Activated naive CD4-positive, alpha-beta T cell treated with anti-CD3 and anti-CD28 coated beads, Interleukin-2, amount 50 U/mL, for 16 hours (primary cell): ENCODE measurements around the gene C14orf119.
A peak's percentile ranks its signal among the peaks of the same experiment; 100 is the strongest.

Experiments
- DNase-seq: peaks from one replicate; pipeline ENCODE4 v3.0.0-alpha.2; 2020

The C14orf119 gene, protein sequence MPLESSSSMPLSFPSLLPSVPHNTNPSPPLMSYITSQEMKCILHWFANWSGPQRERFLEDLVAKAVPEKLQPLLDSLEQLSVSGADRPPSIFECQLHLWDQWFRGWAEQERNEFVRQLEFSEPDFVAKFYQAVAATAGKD

DNA sequence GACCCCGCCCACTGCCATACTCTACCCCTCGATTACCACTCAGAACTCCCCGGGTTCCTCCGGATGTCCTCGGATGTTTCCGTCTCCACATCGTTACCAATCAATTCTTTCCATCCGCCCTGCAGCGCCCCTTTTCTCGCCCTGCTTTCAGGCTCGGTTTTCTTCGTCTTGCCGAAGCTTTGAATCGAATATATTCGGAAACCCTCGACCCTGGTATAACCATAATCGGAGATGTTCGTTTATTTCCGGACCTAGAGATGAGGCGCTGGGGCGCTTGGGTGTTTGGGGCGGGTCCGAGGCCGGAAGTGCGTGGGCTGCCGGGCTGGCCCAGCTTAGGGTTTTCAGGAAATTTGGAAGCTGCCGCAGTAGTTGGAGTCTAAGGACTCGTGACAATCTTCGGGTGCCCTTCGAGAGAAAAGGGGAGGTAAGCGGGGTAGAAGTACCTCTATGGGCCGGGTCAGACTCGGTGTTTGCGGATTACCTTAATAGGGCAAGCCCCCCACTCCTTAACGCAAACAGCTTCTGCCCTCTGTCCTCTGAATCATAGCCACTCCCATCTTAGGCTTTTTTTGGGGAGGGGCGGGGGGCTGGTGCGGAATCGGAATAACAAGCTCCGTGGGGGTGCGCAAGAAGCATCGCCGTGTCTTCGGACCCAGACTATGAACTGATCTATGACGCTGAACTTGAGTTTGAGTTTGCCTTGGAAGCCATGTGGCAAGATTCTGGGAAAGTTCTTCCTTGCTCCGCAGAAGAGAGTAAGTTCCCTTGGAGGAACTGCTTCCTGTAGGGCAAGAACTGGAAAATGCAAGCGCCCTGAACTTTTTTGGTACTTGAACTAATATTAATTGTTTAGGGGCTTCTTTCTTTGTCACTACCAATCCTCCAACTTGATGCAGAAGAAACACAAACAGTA, at the start of gene C14orf119:
Gene C14orf119, plus strand, starts transcription at position 310 of the 913 bp plus-strand sequence. CDS start 2,154 bp downstream, outside the sequence.
- peak; percentile 99 for DNase-seq

DNA sequence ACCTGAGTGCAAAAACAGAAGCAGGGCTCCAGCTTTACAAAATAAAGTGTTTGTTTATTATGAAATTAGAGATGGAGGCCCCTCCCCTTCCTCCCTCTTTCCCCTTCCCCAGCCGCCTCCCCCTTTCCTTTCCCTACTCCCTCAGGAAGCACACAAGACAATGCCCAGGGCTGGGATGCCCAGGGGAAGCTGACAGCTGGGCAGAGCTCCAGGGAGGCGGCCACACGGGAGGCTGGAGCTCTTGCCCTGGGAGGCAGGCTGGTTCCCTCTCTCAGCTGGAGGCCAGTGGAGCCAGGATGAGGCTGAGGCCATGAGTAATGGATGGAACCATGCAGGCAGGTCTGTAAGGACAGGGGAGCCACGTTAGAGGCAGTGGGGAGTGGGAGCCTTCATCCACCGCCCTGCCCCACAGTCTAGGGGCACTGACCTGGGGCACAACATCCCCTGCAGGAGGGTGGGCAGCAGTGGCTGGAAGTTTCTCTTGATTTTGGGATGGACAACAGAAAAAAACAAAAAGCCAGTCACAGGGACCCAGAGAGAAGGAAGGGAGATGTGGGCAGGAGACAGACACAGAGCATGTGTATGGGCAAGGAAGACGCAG, 48.2 kb upstream of the C14orf119 start:
- DNase-seq, result no peak

DNA sequence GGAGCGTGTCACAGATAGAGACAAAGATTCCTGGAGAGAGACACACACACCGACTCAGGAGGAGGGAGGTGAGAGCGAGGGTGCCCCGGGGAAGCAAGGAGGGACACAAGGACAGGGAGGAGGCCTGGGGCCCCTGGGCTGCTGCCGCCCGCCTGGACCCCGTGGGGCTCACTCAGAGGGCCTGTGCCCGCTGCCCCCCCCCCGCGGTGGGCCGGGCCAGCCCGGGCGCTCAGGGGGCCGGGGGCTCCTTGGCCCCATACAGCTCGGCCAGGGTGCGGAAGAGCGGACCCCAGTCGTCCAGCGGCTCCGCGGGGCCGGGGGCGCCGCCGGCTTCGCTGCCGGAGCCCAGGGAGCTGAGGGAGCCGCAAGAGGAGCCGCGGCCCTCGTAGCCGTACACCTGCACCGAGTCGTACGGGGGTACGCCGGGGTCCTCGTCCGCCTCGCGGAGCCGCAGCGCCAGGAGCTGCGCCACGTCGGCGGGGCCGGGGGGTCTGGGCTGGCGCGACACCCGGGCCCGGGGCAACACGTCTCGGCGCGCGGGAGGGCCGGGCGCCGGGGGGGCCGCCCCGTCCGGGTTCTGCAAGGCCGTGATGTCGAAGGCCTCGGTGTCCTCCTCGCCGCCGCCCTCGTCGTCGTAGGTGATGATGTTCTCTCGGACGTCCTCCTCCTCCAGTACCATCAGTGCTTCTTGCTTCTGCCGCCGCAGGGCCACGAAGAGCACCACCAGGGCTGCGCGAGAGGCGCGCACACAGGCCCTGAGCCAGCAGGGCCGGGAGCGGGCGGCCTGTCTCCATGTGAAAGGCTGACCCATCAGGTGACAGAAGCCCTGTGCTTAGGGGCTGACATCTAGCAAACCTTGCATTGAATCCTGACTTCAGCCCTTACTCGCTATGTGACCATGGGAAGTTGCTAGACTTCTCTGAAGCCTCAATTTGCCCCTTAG, 47.3 kb upstream of the C14orf119 start:
- DNase-seq, result no peak

DNA sequence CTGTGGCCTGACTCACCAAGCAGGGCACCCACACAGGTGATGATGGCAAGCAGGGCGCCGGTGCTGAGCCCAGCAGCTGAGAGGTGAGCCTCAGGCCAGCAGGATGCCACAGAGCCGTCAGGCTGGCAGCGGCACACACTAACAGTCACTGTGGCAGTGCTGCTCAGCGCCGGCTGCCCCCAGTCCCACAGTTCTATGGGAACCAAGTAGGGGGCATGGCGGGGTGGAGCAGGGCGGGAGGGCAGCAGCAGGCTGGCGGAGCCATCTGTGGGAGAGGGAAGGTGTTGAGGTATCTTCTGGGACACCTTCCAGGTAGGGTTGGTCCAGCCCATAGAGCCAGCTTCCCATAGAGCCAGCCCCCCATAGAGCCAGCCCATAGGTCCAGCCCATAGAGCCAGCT, 46.3 kb upstream of the C14orf119 start:
- DNase-seq, result no peak

DNA sequence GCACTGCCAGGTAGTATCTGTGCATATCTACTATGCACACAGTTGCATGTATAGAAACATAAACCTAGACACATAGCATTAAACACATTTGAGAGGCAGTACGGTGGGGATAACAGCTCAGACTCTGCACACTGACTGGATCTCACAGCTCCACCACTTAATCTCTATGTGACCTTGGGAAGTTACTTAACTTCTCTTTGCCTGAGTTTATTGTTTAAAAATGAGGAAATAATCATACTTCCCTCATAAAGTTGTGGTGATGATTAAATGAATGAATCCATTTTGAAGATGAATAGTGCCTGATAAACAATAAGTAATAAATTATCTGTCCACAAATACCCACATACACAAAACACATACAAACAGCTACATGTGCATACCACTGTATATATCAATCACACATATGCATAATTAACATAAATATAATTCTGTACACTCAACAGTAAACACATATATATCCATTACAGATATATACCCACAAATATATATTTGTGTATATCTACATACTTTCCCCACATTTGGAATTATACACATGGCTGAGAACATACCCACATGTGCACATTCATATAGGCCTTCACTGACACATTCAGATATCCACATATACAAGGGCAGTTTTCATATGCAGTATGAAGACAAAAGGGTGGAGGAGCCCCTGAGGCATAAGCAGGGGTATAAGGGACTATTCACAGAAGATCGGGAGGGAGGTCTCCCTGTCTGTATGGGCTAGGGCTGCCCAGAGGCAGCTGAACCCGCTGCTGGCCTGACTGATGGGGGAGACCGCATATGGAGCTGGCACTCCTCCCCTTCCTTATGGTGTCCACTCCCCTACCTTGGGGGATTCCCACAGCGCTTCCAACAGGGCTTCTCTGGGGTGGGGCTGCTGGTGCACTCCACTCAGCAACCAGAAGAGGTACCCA, 43.9 kb upstream of the C14orf119 start:
- no peak for DNase-seq

DNA sequence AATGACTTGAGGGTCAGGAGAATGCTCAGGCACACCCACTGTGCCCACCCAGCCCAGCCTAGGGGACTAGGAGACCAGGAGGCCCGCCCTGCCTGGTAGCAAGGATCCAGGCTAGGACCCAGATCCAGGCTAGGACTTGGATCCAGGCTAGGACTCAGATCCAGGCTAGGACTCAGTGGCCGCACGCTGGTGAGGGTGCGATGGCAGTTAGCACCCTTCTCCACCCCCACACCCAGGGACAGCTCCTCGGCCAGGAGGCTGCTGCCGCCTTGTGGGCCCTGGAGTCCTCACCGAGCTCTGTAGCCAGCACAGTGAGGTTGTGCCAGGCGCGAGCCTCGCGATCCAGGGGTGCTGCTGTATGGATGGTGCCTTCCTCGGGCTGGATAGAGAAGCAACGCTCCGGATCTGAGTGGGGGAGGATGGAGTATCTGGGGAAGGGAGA, 43.1 kb upstream of the C14orf119 start:
- no peak for DNase-seq

DNA sequence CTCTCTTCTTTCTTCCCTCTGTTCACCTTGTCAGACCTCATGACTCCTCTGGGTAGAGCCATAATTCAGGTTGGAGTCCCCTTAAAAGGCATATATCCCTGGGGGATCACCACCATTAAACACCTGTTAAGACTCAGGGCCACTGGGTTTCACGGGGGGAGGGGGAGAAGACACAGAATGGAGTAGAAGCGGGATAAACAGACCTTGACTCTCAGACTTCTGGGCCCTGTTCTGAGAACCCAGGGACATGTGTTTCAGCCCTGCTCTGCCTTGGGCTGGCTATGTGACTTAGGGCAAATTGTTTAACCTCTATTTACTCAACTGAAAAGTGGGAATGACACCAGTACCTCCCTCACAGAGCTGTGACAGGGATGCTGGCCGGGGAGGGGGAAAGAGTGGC, 42.6 kb upstream of the C14orf119 start:
- DNase-seq, result no peak

DNA sequence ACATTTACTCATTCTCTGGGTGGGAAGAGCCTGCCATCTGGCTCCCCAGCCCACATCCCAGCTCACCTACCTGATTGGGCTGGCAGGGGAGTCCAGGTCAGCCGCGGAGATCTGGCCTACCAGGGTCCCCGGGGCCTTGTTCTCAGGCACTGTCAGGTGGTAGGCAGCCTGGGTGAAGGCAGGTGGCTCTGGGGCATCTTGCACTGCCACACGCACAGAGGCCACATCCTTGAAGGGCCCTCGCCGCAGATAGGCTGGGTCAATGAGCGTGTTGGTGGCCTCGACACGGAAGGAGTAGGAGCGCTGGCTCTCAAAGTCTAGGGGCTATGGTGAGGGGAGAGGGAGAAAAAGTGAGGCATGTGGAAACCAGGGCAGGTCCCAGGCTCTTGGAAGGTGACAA, 41.9 kb upstream of the C14orf119 start:
- no peak for DNase-seq

DNA sequence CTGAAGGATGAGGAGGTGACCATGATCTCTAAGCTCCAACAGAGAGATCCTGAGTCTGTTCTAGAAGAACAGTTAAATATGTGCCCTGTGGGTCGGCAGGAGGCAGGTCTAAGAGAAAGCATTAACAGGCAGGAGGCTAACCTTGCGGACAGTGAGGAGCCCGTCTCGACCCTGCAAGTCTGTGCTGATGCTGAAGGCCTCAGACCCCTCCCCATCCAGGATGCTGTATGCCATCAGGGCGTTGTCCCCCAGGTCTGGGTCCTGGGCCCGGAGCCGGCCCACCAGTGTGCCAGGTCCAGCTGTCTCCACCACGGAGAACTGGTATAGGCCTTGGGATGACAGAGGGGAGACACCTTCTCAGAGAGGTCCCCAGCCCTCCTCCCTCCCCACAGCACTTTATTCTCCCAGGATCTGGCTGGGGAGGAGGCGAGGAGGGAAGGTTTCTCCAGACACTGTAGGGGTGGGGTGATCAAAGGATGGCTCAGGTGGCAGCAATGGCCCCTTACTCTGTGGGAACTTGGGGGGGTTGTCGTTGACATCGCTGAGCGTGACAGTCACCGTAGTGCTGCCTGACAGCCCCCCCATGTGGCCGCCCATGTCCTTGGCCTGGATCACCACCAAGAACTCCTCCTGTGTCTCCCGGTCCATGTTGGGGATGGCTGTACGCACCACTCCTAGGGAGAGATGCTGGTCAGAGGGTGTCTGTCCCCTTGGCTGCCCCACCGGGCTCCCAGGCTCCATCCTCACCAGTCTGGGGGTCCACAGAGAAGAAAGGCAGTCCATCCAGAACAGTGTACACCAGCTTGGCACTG, 41.1 kb upstream of the C14orf119 start:
- DNase-seq, result peak; percentile 40

DNA sequence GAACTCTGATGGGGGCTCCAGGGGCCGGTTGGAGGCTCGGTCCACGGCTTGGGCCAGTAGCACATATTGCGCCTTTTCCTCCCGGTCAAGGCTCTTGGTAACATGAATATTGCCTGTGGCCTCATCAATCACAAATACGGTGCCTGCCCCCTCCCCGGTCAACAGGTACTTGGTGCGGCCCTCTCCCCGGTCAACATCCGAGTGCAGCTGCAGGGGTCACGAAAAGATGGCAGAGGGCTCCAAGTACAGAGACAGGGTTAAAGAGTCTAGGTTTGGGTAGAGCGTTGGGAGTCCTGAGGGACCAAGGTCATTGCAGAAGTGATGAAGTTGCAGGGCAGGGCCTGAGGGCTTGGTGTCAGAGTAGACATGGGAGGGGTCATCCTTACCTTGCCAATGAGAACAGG, 40.2 kb upstream of the C14orf119 start:
- DNase-seq, result no peak

DNA sequence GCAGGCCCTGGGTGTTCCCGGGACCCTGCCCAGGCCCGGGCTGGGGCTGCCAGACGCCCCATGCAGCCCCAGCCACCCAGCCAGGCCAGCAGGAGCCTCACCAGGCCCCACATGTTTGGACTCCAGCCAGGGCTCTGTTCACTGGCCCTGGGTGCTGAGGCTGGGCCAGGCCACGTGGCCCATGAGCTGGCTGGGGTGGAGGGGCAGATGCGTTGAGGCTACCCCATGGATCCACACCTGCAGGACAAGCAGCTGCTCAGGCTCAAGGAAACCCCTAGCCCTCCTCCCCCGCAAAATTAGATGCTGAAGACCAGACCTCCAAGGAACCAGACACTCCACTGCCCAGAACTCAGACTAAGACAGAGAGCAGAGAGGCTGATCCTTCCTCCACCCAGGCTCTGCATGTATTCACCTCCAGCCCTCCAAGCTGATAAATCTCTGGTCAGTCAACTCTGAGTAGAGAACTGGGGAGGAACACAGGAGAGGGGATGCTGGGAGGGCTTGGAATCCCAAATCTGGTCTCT, 39.6 kb upstream of the C14orf119 start:
- DNase-seq, result no peak

DNA sequence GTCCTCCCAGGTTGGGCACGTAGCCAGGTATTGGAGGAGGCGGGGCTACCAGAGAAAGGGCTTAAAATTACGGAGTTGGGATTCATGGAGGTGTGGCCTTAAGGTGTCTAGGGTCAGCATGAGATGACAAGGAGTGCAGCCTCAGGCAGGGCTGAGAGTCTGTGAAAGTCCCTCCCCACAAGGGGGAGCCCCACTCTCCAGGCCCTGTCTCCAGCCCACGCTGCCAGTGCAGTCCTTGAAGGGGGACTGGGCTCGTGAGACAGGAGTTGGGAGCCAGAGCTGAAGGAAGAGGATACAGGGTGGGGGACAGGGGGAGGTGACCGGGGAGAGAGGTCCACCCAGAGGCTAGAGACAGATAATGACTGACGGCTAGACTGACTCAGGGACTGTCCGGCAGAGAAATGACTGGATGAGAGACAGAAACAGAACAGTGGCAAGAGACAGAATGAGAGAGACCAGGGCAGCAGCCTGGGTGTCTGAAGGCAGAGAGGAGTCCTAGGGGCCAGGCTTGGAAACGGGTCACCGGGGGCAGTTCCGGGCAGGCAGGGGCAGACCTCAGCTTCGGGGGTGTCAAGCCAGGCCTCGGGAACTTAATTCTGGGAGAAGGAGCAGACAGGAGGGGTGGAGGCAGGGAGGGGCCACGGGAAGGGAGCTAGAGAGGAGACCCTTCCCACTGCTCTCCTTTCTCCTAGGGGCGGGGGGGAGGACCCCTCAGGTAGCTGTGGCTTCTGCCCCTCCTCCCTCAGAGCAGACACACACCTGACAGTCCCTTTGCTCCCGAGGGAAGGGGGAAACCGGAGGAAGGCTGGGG, 39.0 kb upstream of the C14orf119 start:
- DNase-seq, result peak; percentile 71

DNA sequence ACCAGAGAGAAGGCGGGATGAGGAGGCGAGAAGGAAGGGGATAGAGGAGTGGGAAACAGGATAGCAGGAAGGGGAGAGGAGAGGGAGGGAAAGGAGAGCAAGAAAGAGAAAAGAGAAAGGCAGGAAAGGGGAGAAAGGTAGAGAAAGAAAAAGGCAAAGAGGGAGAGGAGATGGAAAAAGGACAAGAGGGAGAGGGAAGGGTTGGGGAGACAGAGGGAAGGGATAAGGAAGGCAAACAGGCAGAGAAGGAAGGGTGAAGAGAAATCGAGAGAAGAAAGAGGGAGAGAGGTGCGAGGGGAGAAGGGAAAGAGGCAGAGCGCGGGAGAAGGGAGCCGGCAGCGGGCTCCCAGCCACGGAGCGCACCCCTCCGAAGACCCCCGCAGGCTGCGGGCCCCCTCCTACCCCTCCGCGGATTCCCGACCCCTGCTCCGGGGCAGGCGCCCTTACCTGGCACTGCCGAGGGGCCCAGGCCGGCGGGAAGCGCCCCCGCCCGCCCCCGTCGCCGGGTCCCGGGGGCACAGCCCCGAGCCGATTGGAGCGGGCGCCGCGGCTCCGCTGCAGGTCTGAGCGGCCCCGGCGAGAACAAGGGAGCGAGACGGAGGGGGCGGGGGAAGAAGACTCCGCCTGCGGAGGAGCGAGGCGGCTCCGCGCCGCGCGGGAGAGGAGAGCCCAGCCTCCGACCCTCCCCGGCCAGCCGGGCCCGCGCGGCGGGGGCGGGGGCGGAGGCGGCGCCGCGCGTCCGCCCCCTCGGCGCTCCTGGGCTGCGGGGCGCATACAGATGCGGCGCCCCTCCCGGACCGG, 38.1 kb upstream of the C14orf119 start, which contains the start of gene CDH24:
Gene CDH24, minus strand, starts transcription at position 565 of the 801 bp plus-strand sequence. CDS start 1,787 bp downstream, outside the sequence.
- DNase-seq, result peak; percentile 72

DNA sequence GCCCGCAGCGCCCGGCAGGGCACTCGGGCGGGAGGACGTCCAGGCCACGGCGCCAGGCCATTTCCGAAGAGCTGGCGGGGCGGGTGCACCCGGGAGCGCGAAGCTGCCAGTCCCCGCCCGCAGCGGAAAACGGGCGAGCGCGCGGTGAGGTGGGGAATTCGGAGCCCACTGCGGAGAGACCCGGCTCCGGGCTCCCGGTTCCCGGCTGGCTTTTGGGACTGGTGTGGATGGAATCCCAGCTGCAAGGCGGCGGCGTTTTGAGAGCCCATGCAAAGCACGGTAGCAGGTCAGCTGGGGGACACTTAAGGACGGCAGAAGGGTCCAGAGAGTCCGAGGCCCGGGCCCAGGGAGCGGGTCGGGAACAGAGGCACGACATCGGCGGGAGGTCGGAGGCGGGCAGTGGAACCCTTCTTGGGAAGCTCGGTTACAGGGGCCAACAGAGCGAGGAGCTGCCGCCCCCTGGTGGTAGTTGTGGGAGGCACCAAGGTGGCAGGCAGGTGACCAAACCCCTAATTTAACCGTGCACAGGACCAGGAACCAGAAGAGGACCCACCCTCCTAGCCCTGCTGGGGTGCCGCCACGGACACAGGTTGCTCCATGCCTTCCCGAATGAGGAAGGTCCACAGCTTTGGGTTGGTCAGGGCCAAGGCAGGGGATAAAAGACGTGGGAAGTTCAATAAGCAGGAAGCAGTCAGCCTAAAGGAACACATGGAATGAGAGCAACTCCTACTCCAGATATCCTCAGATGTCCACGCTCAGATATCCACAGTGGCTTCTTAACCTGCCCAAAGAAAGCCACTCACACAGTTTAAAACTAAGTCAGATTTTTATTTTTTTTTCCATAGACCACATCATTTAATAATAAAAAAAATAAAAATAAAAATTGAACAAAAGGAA, 37.3 kb upstream of the C14orf119 start:
- DNase-seq, result peak; percentile 86

DNA sequence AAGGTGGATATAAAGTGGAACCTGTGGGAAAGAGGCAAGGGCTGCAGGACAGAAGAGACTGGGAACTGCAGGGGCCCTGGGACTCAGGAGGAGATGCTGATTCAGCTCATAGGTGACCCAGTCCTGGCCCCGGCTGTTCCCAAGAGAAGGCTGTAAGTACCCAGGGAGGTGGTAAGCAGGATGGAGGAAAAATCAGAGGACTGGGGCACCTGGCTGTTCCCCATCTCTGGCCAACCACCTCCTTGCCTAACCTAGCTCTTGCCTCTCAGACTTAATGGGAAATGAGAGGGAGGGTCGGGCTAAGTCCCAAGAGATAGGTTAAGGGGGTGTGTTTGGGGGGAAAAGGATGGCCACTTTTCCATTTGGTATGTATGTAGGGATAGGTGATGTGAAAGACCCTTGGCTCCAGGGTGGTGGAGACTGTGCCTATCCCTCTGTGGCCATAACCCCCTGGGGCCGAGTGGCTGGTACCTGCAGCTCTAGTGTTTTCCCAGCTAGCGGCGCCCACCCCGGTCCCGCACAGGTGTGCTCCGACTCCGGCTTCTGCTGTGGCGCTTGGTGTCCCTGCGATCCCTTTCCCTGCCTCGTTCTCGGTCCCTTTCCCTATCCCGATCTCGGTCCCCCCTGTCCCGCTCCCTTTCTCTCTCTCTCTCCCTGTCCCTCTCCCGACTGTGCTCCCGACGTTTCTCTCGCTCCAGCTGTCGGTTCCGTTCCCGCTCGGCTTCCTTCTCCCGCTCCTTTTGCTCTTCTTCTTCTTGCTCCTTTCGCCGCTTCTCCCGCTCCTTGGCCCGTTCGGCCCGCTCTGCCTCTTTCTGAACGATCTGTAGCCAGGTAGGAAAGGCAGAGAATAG, 36.4 kb upstream of the C14orf119 start:
- no peak for DNase-seq

DNA sequence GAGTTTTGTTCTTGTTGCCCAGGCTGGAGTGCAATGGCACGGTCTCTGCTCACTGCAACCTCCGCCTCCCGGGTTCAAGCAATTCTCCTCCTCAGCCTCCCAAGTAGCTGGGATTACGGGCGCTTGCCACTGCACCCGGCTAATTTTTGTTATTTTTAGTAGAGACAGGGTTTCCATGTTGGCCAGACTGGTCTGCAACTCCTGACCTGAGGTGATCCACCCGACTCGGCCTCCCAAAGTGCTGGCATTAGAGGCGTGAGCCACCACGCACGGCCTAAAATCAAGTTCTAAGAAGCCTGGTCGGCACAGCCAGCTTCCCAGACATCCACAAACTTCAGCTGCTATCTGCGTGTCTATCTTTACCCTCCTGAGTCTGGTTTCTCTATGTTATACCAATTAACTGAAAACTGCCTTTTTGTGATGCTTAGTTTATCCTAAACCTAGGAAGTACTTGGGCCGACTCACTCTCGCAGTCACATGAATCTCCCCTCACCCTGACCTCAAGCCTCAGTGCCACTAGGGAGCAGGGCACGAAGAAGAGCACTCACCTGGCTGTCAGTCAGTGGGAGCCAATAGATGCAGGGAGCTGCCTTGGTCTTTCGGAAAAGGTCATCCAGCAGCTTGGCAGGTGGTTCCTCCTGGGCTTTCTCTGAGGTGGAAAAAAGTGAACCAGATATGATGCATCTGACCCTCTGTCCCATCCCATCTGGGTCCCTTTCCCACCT, 34.6 kb upstream of the C14orf119 start:
- no peak for DNase-seq
